ENCODE data around the gene ZNF256.

ZNF256 gene

GRCh38 chr19:57947419-57948134 lies at the start of gene ZNF256:
Gene ZNF256, minus strand, starts transcription at chr19:57947706. Its CDS starts 232 bp downstream, at chr19:57947474.
- DNase-seq: peak; percentile 96

- no peak for DNase-seq
Observed at GRCh38 chr19:57992841-57993240, 45.3 kb upstream of the ZNF256 start.

GRCh38 chr19:57978586-57979289 lies 31.2 kb upstream of the ZNF256 start:
- DNase-seq: no peak

GRCh38 chr19:57974434-57974833 lies 26.9 kb upstream of the ZNF256 start, which contains the start of gene C19orf18:
Gene C19orf18, minus strand, starts transcription at chr19:57974534. Its CDS starts 102 bp downstream, at chr19:57974432.
- no peak for DNase-seq

GRCh38 chr19:57964761-57965160 lies 17.3 kb upstream of the ZNF256 start:
- DNase-seq: no peak

- no peak for DNase-seq
Observed at GRCh38 chr19:57961785-57962184, 14.3 kb upstream of the ZNF256 start.

GRCh38 chr19:57954996-57955395 lies 7.5 kb upstream of the ZNF256 start:
- no peak for DNase-seq

GRCh38 chr19:57949702-57950101 lies 2.2 kb upstream of the ZNF256 start:
- no peak for DNase-seq

GRCh38 chr19:57949296-57949695 lies 1.8 kb upstream of the ZNF256 start:
- no peak for DNase-seq

- DNase-seq: no peak
Observed at GRCh38 chr19:57947088-57947418, 453 bp downstream of the ZNF256 start.

- no peak for DNase-seq
Observed at GRCh38 chr19:57946316-57946715, 1.2 kb downstream of the ZNF256 start.

- DNase-seq: no peak
Observed at GRCh38 chr19:57941593-57941992, 5.9 kb downstream of the ZNF256 start.

- DNase-seq: no peak
Observed at GRCh38 chr19:57935731-57936130, 11.8 kb downstream of the ZNF256 start.

GRCh38 chr19:57934820-57935665 lies 12.5 kb downstream of the ZNF256 start, which contains the start of gene ZNF418:
Gene ZNF418, minus strand, starts transcription at chr19:57935402. Its CDS starts 1,580 bp downstream, at chr19:57933822.
- DNase-seq: peak; percentile 41

- DNase-seq: no peak
Observed at GRCh38 chr19:57927587-57927986, 19.9 kb downstream of the ZNF256 start.

GRCh38 chr19:57916168-57916995 lies 31.1 kb downstream of the ZNF256 start, which contains the start of gene ZNF417:
Gene ZNF417, minus strand, starts transcription at chr19:57916592. Its CDS starts 181 bp downstream, at chr19:57916411.
- DNase-seq: peak; percentile 88

GRCh38 chr19:57914531-57914930 lies 33.0 kb downstream of the ZNF256 start:
- no peak for DNase-seq

- no peak for DNase-seq
Observed at GRCh38 chr19:57907394-57907793, 40.1 kb downstream of the ZNF256 start.

GRCh38 chr19:57905258-57905657 lies 42.2 kb downstream of the ZNF256 start:
- no peak for DNase-seq

- DNase-seq: no peak
Observed at GRCh38 chr19:57903618-57904184, 43.8 kb downstream of the ZNF256 start.

GRCh38 chr19:57900311-57900710 lies 47.2 kb downstream of the ZNF256 start:
- no peak for DNase-seq

Data from stimulated activated CD4-positive, alpha-beta T cell treated with anti-CD3 and anti-CD28 coated beads, Interleukin-4, amount 100 ng/mL, for 24 hours (primary cell).